GM23338 (cell line): ENCODE data around the gene RPS6KA1. TPM values are rescaled to one million over a fixed set of nuclear protein-coding genes. Genes with fewer than 3 reads are reported as not detected.

Source experiments
- ATAC-seq: fragments of 200-7000 bp; cut with Tn5 transposase; 3 replicates; pipeline ENCODE4 v1.9.1; 2020
- DNase-seq: peaks from one replicate; pipeline ENCODE4 v3.0.0-alpha.2; 2015; ENCODE audit warnings: low spot score
- H2AFZ ChIP-seq: fragments of 200-600 bp; sonication (generic); 2 replicates; pipeline ENCODE4 v1.8.0; 2016; ENCODE audit warnings: antibody characterized with exemption, mild to moderate bottlenecking, moderate library complexity
- H3F3A ChIP-seq: fragments of 200-600 bp; sonication (generic); replicated peaks from 2 replicates; pipeline ENCODE4 v1.8.0; 2017; ENCODE audit warnings: antibody characterized with exemption, mixed run types, low read depth
- H3K27ac ChIP-seq: fragments of 200-600 bp; sonication (generic); 2 replicates; pipeline ENCODE4 v1.6.1; 2016; ENCODE audit warnings: low read depth
- H3K27me3 ChIP-seq: fragments of 200-600 bp; sonication (generic); 2 replicates; pipeline ENCODE4 v1.8.0; 2016; ENCODE audit warnings: mild to moderate bottlenecking, mixed run types, moderate library complexity; ENCODE audit not compliant: insufficient read depth
- H3K36me3 ChIP-seq: fragments of 200-600 bp; sonication (generic); 2 replicates; pipeline ENCODE4 v1.8.0; 2016; ENCODE audit warnings: mild to moderate bottlenecking; ENCODE audit not compliant: insufficient read depth
- H3K4me1 ChIP-seq: fragments of 200-600 bp; sonication (generic); 2 replicates; pipeline ENCODE4 v1.8.0; 2016; ENCODE audit warnings: mild to moderate bottlenecking, moderate library complexity; ENCODE audit not compliant: insufficient read depth
- H3K4me2 ChIP-seq: fragments of 200-600 bp; sonication (generic); 2 replicates; pipeline ENCODE4 v1.7.1; 2017; ENCODE audit warnings: mixed run types
- H3K4me3 ChIP-seq: fragments of 200-600 bp; sonication (generic); 2 replicates; pipeline ENCODE4 v1.6.1; 2016; ENCODE audit warnings: mixed run types
- H3K79me2 ChIP-seq: fragments of 200-600 bp; sonication (generic); replicated peaks from 2 replicates; pipeline ENCODE4 v1.8.0; 2017; ENCODE audit warnings: mild to moderate bottlenecking; ENCODE audit not compliant: insufficient read depth
- H3K9me2 ChIP-seq: fragments of 200-600 bp; sonication (generic); 2 replicates; pipeline ENCODE4 v1.8.0; 2017; ENCODE audit not compliant: insufficient read depth
- H4K20me1 ChIP-seq: fragments of 200-600 bp; sonication (generic); replicated peaks from 2 replicates; pipeline ENCODE4 v1.8.0; 2017; ENCODE audit warnings: mild to moderate bottlenecking; ENCODE audit not compliant: insufficient read depth
- H3K27ac Mint-ChIP-seq: 2 replicates; pipeline ENCODE4 v1.8.0; 2020; ENCODE audit warnings: inconsistent platforms, mild to moderate bottlenecking, moderate library complexity, mixed read lengths
- H3K27me3 Mint-ChIP-seq: 3 replicates; pipeline ENCODE4 v1.8.0; 2022; ENCODE audit warnings: low read depth, mild to moderate bottlenecking, moderate library complexity, mixed read lengths, inconsistent platforms; ENCODE audit not compliant: insufficient read depth, poor library complexity
- H3K36me3 Mint-ChIP-seq: 3 replicates; pipeline ENCODE4 v1.8.0; 2021; ENCODE audit warnings: low read depth, mild to moderate bottlenecking, inconsistent platforms, moderate library complexity, mixed read lengths
- H3K4me1 Mint-ChIP-seq: 3 replicates; pipeline ENCODE4 v1.8.0; 2020; ENCODE audit warnings: mild to moderate bottlenecking, inconsistent platforms, mixed read lengths
- H3K4me3 Mint-ChIP-seq: 3 replicates; pipeline ENCODE4 v1.8.0; 2021; ENCODE audit warnings: moderate library complexity, mild to moderate bottlenecking, inconsistent platforms, mixed read lengths
- H3K9me3 Mint-ChIP-seq: 3 replicates; pipeline ENCODE4 v1.8.0; 2020; ENCODE audit warnings: moderate library complexity, mild to moderate bottlenecking, inconsistent platforms, mixed read lengths
- CREB1 ChIP-seq: fragments of 250-450 bp; sonication (Bioruptor Pico); IDR thresholded peaks from 2 replicates; pipeline ENCODE4 v1.5.0; 2020; ENCODE audit warnings: low read depth, mild to moderate bottlenecking, moderate library complexity
- EZH2 ChIP-seq: fragments of 200-600 bp; sonication (generic); IDR thresholded peaks from one replicate; pipeline ENCODE4 v1.8.0; 2017; ENCODE audit warnings: antibody characterized with exemption, mild to moderate bottlenecking, low read depth; ENCODE audit not compliant: unreplicated experiment
- EZH2phosphoT487 ChIP-seq: fragments of 200-600 bp; sonication (generic); IDR thresholded peaks from one replicate; pipeline ENCODE4 v1.8.1; 2018; ENCODE audit warnings: antibody characterized with exemption; ENCODE audit not compliant: unreplicated experiment
- JUNB ChIP-seq: IDR thresholded peaks from one replicate; pipeline ENCODE4 v1.6.1; 2016; ENCODE audit warnings: antibody characterized with exemption; ENCODE audit not compliant: unreplicated experiment
- NANOG ChIP-seq: IDR thresholded peaks from 2 replicates; pipeline ENCODE4 v1.6.1; 2016; ENCODE audit warnings: antibody characterized with exemption, borderline replicate concordance
- POLR2AphosphoS5 ChIP-seq: IDR thresholded peaks from 2 replicates; pipeline ENCODE4 v1.6.1; 2016; ENCODE audit warnings: antibody characterized with exemption, low read depth
- STAT1 ChIP-seq: IDR thresholded peaks from one replicate; pipeline ENCODE4 v1.6.1; 2016; ENCODE audit warnings: antibody characterized with exemption; ENCODE audit not compliant: unreplicated experiment
- ZNF114 ChIP-seq: fragments of 250-450 bp; sonication (Bioruptor Pico); IDR thresholded peaks from 2 replicates; pipeline ENCODE4 v1.5.0; 2020; ENCODE audit warnings: mild to moderate bottlenecking, moderate library complexity
- ZNF331 ChIP-seq: fragments of 250-450 bp; sonication (Bioruptor Pico); IDR thresholded peaks from 2 replicates; pipeline ENCODE4 v1.5.0; 2020; ENCODE audit warnings: low read depth, mild to moderate bottlenecking, moderate library complexity
- polyA plus RNA-seq: library from polyadenylated mRNA; unstranded; fragments of >200 nt; fragmentation: Nextera tagmentation; extraction: Ambion mirVana; gene quantifications from 2 replicates; pipeline ENCODE4 v1.2.1, GENCODE V29; 2016
- total RNA-seq: library from RNA; depleted of rRNA; stranded (reverse); fragments of >200 nt; shearing (Covaris generic); gene quantifications from 2 replicates; pipeline ENCODE4 v1.2.3, GENCODE V29; 2014
- TF ChIP-seq, protein P1 (sequence below): IDR thresholded peaks from one replicate; pipeline ENCODE4 v1.6.1; 2018; ENCODE audit warnings: antibody characterized with exemption; ENCODE audit not compliant: unreplicated experiment
- TF ChIP-seq, protein P2 (sequence below), 2 experiments: fragments of 200-600 bp in 1 of 2; sonication (generic) in 1 of 2; conservative IDR thresholded peaks; 2 replicates each; pipeline versions ENCODE4 v1.5.1 to v1.6.1; 2016 to 2017; ENCODE audit warnings: antibody characterized with exemption in 2 of 2, low read depth in 2 of 2, mild to moderate bottlenecking in 2 of 2, moderate library complexity in 1 of 2
- TF ChIP-seq, protein P3 (sequence below): IDR thresholded peaks from 2 replicates; pipeline ENCODE4 v1.6.1; 2016; ENCODE audit warnings: antibody characterized with exemption
- TF ChIP-seq, protein P4 (sequence below): fragments of 250-450 bp; sonication (Bioruptor Pico); IDR thresholded peaks from 2 replicates; pipeline ENCODE4 v1.5.0; 2020; ENCODE audit warnings: mild to moderate bottlenecking, moderate library complexity

The RPS6KA1 gene
- total and polyA plus RNA-seq, 2 experiments from 2014 or later = 28.3 to 68.6 TPM

DNA sequence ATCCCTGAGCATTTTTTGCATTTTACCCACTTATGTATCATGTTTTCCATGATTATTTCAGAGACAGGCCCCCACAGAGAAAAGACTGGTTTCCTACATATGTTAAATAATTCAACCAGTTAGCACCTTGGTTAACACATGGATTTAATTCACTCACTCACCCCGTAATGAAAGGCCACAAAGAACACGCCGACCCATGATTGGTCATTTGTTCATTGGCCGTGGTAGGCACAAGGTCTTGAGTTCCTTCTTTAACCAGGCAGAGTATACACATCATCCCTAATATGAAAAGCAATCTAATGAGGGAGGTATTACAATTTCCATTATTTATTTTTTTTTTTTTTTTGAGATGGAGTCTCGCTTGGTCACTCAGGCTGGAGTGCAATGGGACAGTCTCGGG lies 50.6 kb downstream of the RPS6KA1 start:
- Histone ChIP-seq H3K79me2 (no peaks in the 10 kb centered on the region), H3F3A (no peaks in the 10 kb centered on the region), H3K4me3 (no peak overlapping the region), H3K4me2 (no peak overlapping the region), H3K36me3 (no peaks in the 10 kb centered on the region), H3K27ac (no peak overlapping the region), H3K4me1 (no peaks in the 10 kb centered on the region), H3K9me2 (no peaks in the 10 kb centered on the region), H3K27me3 (no peaks in the 10 kb centered on the region), H4K20me1 (no peaks in the 10 kb centered on the region), H2AFZ (no peak overlapping the region)
- TF ChIP-seq EZH2phosphoT487 (no peak), POLR2AphosphoS5 (no peak), CREB1 (no peak), ZNF114 (CRISPR knock-in tag) (no peak), JUNB (no peak), ZNF331 (CRISPR knock-in tag) (no peak), EZH2 (no peak), NANOG (no peak), STAT1 (no peak)
- TF ChIP-seq, protein P1, sequence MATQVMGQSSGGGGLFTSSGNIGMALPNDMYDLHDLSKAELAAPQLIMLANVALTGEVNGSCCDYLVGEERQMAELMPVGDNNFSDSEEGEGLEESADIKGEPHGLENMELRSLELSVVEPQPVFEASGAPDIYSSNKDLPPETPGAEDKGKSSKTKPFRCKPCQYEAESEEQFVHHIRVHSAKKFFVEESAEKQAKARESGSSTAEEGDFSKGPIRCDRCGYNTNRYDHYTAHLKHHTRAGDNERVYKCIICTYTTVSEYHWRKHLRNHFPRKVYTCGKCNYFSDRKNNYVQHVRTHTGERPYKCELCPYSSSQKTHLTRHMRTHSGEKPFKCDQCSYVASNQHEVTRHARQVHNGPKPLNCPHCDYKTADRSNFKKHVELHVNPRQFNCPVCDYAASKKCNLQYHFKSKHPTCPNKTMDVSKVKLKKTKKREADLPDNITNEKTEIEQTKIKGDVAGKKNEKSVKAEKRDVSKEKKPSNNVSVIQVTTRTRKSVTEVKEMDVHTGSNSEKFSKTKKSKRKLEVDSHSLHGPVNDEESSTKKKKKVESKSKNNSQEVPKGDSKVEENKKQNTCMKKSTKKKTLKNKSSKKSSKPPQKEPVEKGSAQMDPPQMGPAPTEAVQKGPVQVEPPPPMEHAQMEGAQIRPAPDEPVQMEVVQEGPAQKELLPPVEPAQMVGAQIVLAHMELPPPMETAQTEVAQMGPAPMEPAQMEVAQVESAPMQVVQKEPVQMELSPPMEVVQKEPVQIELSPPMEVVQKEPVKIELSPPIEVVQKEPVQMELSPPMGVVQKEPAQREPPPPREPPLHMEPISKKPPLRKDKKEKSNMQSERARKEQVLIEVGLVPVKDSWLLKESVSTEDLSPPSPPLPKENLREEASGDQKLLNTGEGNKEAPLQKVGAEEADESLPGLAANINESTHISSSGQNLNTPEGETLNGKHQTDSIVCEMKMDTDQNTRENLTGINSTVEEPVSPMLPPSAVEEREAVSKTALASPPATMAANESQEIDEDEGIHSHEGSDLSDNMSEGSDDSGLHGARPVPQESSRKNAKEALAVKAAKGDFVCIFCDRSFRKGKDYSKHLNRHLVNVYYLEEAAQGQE = no peak
- TF ChIP-seq, protein P2, sequence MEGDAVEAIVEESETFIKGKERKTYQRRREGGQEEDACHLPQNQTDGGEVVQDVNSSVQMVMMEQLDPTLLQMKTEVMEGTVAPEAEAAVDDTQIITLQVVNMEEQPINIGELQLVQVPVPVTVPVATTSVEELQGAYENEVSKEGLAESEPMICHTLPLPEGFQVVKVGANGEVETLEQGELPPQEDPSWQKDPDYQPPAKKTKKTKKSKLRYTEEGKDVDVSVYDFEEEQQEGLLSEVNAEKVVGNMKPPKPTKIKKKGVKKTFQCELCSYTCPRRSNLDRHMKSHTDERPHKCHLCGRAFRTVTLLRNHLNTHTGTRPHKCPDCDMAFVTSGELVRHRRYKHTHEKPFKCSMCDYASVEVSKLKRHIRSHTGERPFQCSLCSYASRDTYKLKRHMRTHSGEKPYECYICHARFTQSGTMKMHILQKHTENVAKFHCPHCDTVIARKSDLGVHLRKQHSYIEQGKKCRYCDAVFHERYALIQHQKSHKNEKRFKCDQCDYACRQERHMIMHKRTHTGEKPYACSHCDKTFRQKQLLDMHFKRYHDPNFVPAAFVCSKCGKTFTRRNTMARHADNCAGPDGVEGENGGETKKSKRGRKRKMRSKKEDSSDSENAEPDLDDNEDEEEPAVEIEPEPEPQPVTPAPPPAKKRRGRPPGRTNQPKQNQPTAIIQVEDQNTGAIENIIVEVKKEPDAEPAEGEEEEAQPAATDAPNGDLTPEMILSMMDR (conservative IDR thresholded peaks at IDR 0.05; ENCODE audit: low read depth in 2 of 2) = no peak
- TF ChIP-seq, protein P3, sequence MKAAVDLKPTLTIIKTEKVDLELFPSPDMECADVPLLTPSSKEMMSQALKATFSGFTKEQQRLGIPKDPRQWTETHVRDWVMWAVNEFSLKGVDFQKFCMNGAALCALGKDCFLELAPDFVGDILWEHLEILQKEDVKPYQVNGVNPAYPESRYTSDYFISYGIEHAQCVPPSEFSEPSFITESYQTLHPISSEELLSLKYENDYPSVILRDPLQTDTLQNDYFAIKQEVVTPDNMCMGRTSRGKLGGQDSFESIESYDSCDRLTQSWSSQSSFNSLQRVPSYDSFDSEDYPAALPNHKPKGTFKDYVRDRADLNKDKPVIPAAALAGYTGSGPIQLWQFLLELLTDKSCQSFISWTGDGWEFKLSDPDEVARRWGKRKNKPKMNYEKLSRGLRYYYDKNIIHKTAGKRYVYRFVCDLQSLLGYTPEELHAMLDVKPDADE = no peak
- TF ChIP-seq, protein P4, sequence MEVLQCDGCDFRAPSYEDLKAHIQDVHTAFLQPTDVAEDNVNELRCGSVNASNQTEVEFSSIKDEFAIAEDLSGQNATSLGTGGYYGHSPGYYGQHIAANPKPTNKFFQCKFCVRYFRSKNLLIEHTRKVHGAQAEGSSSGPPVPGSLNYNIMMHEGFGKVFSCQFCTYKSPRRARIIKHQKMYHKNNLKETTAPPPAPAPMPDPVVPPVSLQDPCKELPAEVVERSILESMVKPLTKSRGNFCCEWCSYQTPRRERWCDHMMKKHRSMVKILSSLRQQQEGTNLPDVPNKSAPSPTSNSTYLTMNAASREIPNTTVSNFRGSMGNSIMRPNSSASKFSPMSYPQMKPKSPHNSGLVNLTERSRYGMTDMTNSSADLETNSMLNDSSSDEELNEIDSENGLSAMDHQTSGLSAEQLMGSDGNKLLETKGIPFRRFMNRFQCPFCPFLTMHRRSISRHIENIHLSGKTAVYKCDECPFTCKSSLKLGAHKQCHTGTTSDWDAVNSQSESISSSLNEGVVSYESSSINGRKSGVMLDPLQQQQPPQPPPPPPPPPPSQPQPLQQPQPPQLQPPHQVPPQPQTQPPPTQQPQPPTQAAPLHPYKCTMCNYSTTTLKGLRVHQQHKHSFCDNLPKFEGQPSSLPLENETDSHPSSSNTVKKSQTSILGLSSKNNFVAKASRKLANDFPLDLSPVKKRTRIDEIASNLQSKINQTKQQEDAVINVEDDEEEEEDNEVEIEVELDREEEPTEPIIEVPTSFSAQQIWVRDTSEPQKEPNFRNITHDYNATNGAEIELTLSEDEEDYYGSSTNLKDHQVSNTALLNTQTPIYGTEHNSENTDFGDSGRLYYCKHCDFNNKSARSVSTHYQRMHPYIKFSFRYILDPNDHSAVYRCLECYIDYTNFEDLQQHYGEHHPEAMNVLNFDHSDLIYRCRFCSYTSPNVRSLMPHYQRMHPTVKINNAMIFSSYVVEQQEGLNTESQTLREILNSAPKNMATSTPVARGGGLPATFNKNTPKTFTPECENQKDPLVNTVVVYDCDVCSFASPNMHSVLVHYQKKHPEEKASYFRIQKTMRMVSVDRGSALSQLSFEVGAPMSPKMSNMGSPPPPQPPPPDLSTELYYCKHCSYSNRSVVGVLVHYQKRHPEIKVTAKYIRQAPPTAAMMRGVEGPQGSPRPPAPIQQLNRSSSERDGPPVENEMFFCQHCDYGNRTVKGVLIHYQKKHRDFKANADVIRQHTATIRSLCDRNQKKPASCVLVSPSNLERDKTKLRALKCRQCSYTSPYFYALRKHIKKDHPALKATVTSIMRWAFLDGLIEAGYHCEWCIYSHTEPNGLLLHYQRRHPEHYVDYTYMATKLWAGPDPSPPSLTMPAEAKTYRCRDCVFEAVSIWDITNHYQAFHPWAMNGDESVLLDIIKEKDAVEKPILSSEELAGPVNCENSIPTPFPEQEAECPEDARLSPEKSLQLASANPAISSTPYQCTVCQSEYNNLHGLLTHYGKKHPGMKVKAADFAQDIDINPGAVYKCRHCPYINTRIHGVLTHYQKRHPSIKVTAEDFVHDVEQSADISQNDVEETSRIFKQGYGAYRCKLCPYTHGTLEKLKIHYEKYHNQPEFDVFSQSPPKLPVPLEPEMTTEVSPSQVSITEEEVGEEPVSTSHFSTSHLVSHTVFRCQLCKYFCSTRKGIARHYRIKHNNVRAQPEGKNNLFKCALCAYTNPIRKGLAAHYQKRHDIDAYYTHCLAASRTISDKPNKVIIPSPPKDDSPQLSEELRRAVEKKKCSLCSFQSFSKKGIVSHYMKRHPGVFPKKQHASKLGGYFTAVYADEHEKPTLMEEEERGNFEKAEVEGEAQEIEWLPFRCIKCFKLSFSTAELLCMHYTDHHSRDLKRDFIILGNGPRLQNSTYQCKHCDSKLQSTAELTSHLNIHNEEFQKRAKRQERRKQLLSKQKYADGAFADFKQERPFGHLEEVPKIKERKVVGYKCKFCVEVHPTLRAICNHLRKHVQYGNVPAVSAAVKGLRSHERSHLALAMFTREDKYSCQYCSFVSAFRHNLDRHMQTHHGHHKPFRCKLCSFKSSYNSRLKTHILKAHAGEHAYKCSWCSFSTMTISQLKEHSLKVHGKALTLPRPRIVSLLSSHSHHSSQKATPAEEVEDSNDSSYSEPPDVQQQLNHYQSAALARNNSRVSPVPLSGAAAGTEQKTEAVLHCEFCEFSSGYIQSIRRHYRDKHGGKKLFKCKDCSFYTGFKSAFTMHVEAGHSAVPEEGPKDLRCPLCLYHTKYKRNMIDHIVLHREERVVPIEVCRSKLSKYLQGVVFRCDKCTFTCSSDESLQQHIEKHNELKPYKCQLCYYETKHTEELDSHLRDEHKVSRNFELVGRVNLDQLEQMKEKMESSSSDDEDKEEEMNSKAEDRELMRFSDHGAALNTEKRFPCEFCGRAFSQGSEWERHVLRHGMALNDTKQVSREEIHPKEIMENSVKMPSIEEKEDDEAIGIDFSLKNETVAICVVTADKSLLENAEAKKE (CRISPR knock-in tag) = no peak
- Mint-ChIP-seq H3K4me1 (no peaks in the 10 kb centered on the region), H3K27ac (no peak overlapping the region), H3K27me3 (peaks cover 2% of the 10 kb centered on the region), H3K4me3 (no peak overlapping the region), H3K36me3 (no peaks in the 10 kb centered on the region), H3K9me3 (no peaks in the 10 kb centered on the region)
- DNase-seq (no peak), ATAC-seq (no peak)
